Stomach (tissue), 9 donors: ENCODE results near the gene GLTPD2. TPM values are rescaled to one million over a fixed set of nuclear protein-coding genes. Genes with fewer than 3 reads are reported as not detected.

ENCODE experiments used
- DNase-seq, 2 donors: peaks; one replicate each; pipeline versions ENCODE4 v3.0.0 to v3.0.0-alpha.2; 2013 to 2019
- H3K27ac ChIP-seq, 5 donors: fragments of 200-600 bp in 4 of 5; sonication (generic) in 4 of 5; one replicate each; pipeline ENCODE4 v1.5.1; 2013 to 2019; ENCODE audit warnings: mild to moderate bottlenecking in 1 of 5, moderate library complexity in 1 of 5
- H3K27me3 ChIP-seq, 3 donors: fragments of 200-600 bp; sonication (generic); one replicate each; pipeline ENCODE4 v1.5.1; 2017 to 2019; ENCODE audit warnings: mixed run types in 1 of 3
- H3K36me3 ChIP-seq, 4 donors: fragments of 200-600 bp; sonication (generic); 1 replicate in 3 of 4; 2 replicates in 1 of 4; pipeline ENCODE4 v1.5.1; 2016 to 2019
- H3K4me1 ChIP-seq, 4 donors: fragments of 200-600 bp; sonication (generic); one replicate each; pipeline ENCODE4 v1.5.1; 2016 to 2019
- H3K4me3 ChIP-seq, 4 donors: fragments of 200-600 bp; sonication (generic) in 3 of 4; one replicate each; pipeline ENCODE4 v1.5.1; 2016 to 2019; ENCODE audit warnings: mild to moderate bottlenecking in 1 of 4
- H3K9me3 ChIP-seq, 4 donors: fragments of 200-600 bp; sonication (generic); one replicate each; pipeline ENCODE4 v1.5.1; 2016 to 2019
- EP300 ChIP-seq: sonication (generic); formaldehyde crosslinking; IDR thresholded peaks from one replicate; pipeline ENCODE4 v1.6.1; 2017; ENCODE audit warnings: antibody characterized with exemption
- POLR2A ChIP-seq, 4 donors: fragments of 450-650 bp; IDR thresholded peaks; one replicate each; pipeline ENCODE4 v1.6.1; 2016; ENCODE audit warnings: antibody characterized with exemption in 4 of 4, control low read depth in 2 of 4, mild to moderate bottlenecking in 1 of 4, moderate library complexity in 1 of 4
- POLR2AphosphoS5 ChIP-seq, 3 donors: sonication (generic); formaldehyde crosslinking; IDR thresholded peaks; one replicate each; pipeline ENCODE4 v1.6.1; 2016; ENCODE audit warnings: antibody characterized with exemption in 3 of 3
- WGBS, 5 donors: extraction: QIAGEN DNeasy Blood & Tissue Kit in 3 of 5; methylation state at CpG; one replicate each; pipeline versions ENCODE4 v1.1.5 to v1.1.7; 2013 to 2018; 5-methylcytosine and 5-hydroxymethylcytosine counted together
- intact Hi-C: fragments of 100-400 bp; cut with DNase I; formaldehyde crosslinking; loops from one replicate; pipeline ENCODE4 v1.15.1; 2023; ENCODE audit warnings: low total_unique reads
- polyA plus RNA-seq, 3 donors: library from polyadenylated mRNA; stranded (reverse); fragments of 200-250 nt; gene quantifications; one replicate each; pipeline ENCODE4 v1.2.3, GENCODE V29; 2013
- total RNA-seq, 5 donors: library from RNA; depleted of rRNA; stranded (reverse); fragments of >200 nt; gene quantifications; one replicate each; pipeline versions ENCODE4 v1.1.0 to v1.2.3, GENCODE V29; 2014 to 2016
- TF ChIP-seq, protein P1 (sequence below), 7 experiments: fragments of 450-650 bp in 4 of 7; fragments of 200-600 bp in 3 of 7; sonication (generic) in 3 of 7; IDR thresholded peaks; one replicate each; pipeline ENCODE4 v1.5.1; 2016 to 2019; ENCODE audit warnings: antibody characterized with exemption in 7 of 7, control low read depth in 2 of 7, mild to moderate bottlenecking in 1 of 7
- donor health status: healthy with polysubstance abuse.
- donor health status: Bipolar disorder and iron deficiency.
- donor health status: healthy.

GLTPD2 gene
- total and polyA plus RNA-seq, 8 donors: 0.15 TPM; not detected in 7

DNA sequence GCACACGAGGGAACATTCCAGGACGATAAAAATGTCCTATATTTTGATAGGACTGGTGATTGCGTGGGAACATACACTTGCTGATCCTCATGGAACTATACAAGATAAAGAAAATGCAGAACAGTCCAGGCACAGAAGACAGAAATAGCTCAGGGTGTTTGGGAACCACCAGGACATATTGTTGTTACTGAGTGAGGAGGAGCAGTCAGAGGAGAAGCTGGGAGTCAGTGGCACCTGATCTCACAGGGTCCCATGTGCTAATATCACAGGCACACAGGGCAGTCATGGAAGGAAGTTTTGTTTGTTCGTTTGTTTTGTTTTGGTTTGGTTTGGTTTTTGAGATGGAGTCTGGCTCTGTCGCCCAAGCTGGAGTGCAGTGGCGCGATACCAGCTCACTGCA is 23.9 kb downstream of the GLTPD2 start:
- Histone ChIP-seq H3K9me3 (no peaks in the 10 kb centered on the region), H3K4me1 (peaks cover 9 to 13% (median 11%) of the 10 kb centered on the region in 4 donors), H3K27me3 (no peaks in the 10 kb centered on the region), H3K4me3 (no peak overlapping the region), H3K27ac (no peak overlapping the region), H3K36me3 (peaks cover 16 to 63% (median 53%) of the 10 kb centered on the region in 4 donors)
- intact Hi-C loops: loop anchor here (10.0 kb wide), 1 partner anchor 62 kb away; no protein-coding TSS in a partner anchor
- TF ChIP-seq EP300 (no peak), POLR2AphosphoS5 (IDR thresholded peaks at IDR 0.05) (no peak)
- TF ChIP-seq, protein P1, sequence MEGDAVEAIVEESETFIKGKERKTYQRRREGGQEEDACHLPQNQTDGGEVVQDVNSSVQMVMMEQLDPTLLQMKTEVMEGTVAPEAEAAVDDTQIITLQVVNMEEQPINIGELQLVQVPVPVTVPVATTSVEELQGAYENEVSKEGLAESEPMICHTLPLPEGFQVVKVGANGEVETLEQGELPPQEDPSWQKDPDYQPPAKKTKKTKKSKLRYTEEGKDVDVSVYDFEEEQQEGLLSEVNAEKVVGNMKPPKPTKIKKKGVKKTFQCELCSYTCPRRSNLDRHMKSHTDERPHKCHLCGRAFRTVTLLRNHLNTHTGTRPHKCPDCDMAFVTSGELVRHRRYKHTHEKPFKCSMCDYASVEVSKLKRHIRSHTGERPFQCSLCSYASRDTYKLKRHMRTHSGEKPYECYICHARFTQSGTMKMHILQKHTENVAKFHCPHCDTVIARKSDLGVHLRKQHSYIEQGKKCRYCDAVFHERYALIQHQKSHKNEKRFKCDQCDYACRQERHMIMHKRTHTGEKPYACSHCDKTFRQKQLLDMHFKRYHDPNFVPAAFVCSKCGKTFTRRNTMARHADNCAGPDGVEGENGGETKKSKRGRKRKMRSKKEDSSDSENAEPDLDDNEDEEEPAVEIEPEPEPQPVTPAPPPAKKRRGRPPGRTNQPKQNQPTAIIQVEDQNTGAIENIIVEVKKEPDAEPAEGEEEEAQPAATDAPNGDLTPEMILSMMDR (IDR thresholded peaks at IDR 0.05): no peak
- DNase-seq: no peak
- WGBS, 5 donors: 86 to 91% (median 90%) methylated on average over 7 of the region's 7 CpGs

DNA sequence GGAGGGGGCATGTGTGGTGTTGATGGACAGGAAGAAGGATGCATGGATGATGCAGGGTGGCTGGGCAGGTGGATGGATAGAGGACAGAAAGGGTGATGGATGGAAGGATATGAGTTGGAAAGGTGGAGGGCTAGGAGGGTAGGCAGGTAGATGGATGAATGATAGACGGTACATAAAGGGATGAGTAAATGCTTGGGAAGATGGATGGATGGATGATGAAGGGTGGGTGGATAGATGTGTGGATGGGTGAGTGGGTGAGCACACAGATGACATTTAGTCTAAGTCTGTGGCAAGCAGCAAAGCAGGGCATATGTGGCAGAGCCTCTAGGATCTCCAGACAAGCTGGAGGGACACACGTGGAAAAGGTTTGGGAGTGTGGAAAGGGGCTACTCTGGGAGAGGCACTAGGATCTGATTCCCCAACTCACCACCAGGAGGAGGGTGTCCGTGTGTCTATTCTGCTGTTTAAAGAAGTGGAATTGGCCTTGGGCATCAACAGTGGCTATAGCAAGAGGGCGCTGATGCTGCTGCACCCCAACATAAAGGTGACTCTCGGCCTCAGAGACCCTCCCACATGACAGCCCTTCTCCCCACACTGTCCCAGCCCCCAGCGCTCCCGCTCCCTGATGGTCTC is 26.4 kb downstream of the GLTPD2 start:
- 82 to 93% (median 89%) methylated on average over 7 of the region's 7 CpGs for WGBS, 5 donors
- intact Hi-C loops: loop anchor here (10.0 kb wide), 1 partner anchor 60 kb away; no protein-coding TSS in a partner anchor
- H3K9me3 ChIP-seq: no peaks in the 10 kb centered on the region

DNA sequence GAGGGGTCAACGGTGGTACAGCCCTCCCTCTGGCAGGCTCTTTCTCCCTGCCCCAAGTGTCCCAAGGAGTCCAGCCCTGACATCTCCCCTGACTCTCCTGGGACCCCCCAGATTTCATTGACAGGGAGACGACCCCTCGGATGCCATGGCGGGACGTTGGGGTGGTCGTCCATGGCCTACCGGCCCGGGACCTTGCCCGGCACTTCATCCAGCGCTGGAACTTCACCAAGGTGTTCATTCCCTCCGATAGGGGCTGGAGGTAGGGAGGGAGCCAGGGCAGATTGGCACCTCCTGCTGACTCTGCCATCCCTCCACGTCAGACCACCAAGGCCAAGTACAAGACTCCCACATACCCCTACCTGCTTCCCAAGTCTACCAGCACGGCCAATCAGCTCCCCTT is 28.1 kb downstream of the GLTPD2 start:
- 92 to 96% (median 94%) methylated on average over 7 to 13 of the region's 13 CpGs for WGBS, 5 donors
- no peak for TF ChIP-seq POLR2AphosphoS5 (IDR thresholded peaks at IDR 0.05)
- H3K4me3 ChIP-seq: no peak overlapping the region
- DNase-seq: no peak
- H3K36me3 ChIP-seq: peaks cover 16 to 76% (median 65%) of the 10 kb centered on the region in 4 donors
- no peaks in the 10 kb centered on the region for H3K9me3 ChIP-seq
- no peaks in the 10 kb centered on the region for H3K4me1 ChIP-seq
- intact Hi-C loops: loop anchor here (10.0 kb wide), 1 partner anchor 58 kb away; no protein-coding TSS in a partner anchor
- H3K27me3 ChIP-seq: no peaks in the 10 kb centered on the region
- H3K27ac ChIP-seq: no peak overlapping the region

More for the DNA sequence above, 26.4 kb downstream of the GLTPD2 start:
- no peak for DNase-seq
- no peak for TF ChIP-seq EP300
- no peak for TF ChIP-seq POLR2AphosphoS5 (IDR thresholded peaks at IDR 0.05)
- TF ChIP-seq POLR2A (IDR thresholded peaks at IDR 0.05): no peak
- TF ChIP-seq, protein P1 (IDR thresholded peaks at IDR 0.05): peak in 1 of 7 experiments; percentile 15
- Histone ChIP-seq H3K27ac (no peak overlapping the region), H3K4me3 (no peak overlapping the region), H3K36me3 (peaks cover 16 to 75% (median 65%) of the 10 kb centered on the region in 4 donors), H3K27me3 (no peaks in the 10 kb centered on the region), H3K4me1 (no peaks in the 10 kb centered on the region)

DNA sequence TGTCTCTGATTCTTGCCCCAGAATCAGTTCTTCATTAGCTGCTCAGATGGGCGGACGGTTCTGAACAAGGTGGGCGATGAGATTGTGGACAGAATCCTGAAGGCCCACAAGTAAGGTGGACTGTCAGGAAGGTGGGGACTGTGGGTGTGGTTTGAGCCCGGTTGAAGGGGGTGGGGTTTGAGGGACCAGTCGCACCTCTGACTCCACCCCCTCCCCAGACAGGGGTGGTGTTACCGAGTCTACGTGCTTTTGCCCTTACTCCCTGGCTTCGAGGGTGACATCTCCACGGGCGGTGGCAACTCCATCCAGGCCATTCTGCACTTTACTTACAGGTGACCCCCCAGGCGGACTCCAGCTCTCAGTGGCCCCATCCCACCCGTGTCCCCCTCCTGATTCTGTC is 29.5 kb downstream of the GLTPD2 start:
- TF ChIP-seq, protein P1 (IDR thresholded peaks at IDR 0.05): no peak
- no peak for TF ChIP-seq POLR2AphosphoS5 (IDR thresholded peaks at IDR 0.05)
- TF ChIP-seq POLR2A (IDR thresholded peaks at IDR 0.05): no peak
- TF ChIP-seq EP300: no peak
- H3K27me3 ChIP-seq: no peaks in the 10 kb centered on the region
- intact Hi-C loops: loop anchor here (10.0 kb wide), 1 partner anchor 57 kb away; no protein-coding TSS in a partner anchor
- no peak overlapping the region for H3K27ac ChIP-seq
- 74 to 81% (median 77%) methylated on average over 12 of the region's 12 CpGs for WGBS, 5 donors
- H3K9me3 ChIP-seq: no peaks in the 10 kb centered on the region
- no peak overlapping the region for H3K4me3 ChIP-seq
- peaks cover 0 to 4% (median 2%) of the 10 kb centered on the region in 4 donors for H3K4me1 ChIP-seq
- DNase-seq: no peak
- H3K36me3 ChIP-seq: peaks cover 20 to 90% (median 78%) of the 10 kb centered on the region in 4 donors

DNA sequence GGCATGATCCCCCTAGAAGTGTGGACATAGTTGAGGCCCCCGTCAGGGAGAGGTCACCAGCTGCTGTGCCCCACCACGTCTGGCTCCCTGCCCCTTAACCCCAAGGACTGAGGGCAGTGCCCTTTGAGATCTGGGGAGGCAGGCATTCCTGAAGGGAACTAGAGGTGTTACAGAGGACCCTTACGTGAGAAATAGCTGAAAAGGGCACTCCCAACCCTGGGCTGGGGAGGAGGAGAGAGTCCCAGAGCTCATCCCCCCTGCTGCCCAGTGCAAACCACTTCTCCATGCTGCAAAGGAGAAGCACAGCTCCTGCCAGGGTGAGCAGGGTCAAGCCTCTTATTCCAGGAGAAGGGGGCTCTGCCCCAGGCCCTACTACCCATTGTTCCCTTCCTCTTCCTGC is 34.1 kb downstream of the GLTPD2 start:
- intact Hi-C loops: no loop called here
- DNase-seq: no peak
- no peaks in the 10 kb centered on the region for H3K9me3 ChIP-seq
- no peaks in the 10 kb centered on the region for H3K27me3 ChIP-seq
- no peak overlapping the region for H3K27ac ChIP-seq
- peaks cover 0 to 7% (median 3%) of the 10 kb centered on the region in 4 donors for H3K4me1 ChIP-seq
- no peak overlapping the region for H3K4me3 ChIP-seq
- 62 to 72% (median 66%) methylated on average over 3 of the region's 3 CpGs for WGBS, 5 donors
- H3K36me3 ChIP-seq: peaks cover 3 to 59% (median 47%) of the 10 kb centered on the region in 4 donors
- TF ChIP-seq EP300 (no peak), POLR2AphosphoS5 (IDR thresholded peaks at IDR 0.05) (no peak), POLR2A (IDR thresholded peaks at IDR 0.05) (no peak)
- TF ChIP-seq, protein P1 (IDR thresholded peaks at IDR 0.05): no peak
